ENCODE measurements around the gene PSMB10.

- TF ChIP-seq LEF1 (IDR thresholded peaks at IDR 0.05; ENCODE audit: borderline replicate concordance), result no peak
- TF ChIP-seq L3MBTL2 (conservative IDR thresholded peaks at IDR 0.05), result no peak
- TF ChIP-seq ELF4 (IDR thresholded peaks at IDR 0.05), result no peak
- no peak for TF ChIP-seq SP1 (IDR thresholded peaks at IDR 0.05)
- TF ChIP-seq ZNF384 (IDR thresholded peaks at IDR 0.05), result no peak
- no peak for TF ChIP-seq SUZ12 (IDR thresholded peaks at IDR 0.05)
- no peak for TF ChIP-seq BHLHE40 (IDR thresholded peaks at IDR 0.05; ENCODE audit: borderline replicate concordance)
- TF ChIP-seq, protein P1, sequence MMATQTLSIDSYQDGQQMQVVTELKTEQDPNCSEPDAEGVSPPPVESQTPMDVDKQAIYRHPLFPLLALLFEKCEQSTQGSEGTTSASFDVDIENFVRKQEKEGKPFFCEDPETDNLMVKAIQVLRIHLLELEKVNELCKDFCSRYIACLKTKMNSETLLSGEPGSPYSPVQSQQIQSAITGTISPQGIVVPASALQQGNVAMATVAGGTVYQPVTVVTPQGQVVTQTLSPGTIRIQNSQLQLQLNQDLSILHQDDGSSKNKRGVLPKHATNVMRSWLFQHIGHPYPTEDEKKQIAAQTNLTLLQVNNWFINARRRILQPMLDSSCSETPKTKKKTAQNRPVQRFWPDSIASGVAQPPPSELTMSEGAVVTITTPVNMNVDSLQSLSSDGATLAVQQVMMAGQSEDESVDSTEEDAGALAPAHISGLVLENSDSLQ (IDR thresholded peaks at IDR 0.05), result no peak
- TF ChIP-seq ARNT (IDR thresholded peaks at IDR 0.05), result no peak
- TF ChIP-seq TARDBP (IDR thresholded peaks at IDR 0.05), result no peak
- no peak for TF ChIP-seq FOXA1 (IDR thresholded peaks at IDR 0.05)
- no peak for TF ChIP-seq FOXM1 (IDR thresholded peaks at IDR 0.05; ENCODE audit: borderline replicate concordance)
Measured at GRCh38 chr16:67926181-67926750, 10.4 kb downstream of the PSMB10 start.
